ENCODE measurements around the gene TRAF4.
"Not testable (repeated sequence)": the region's sequence is repeated elsewhere in the genome, so short reads cannot be mapped to it uniquely, and the experiment has no call there.

TRAF4 gene

DNA sequence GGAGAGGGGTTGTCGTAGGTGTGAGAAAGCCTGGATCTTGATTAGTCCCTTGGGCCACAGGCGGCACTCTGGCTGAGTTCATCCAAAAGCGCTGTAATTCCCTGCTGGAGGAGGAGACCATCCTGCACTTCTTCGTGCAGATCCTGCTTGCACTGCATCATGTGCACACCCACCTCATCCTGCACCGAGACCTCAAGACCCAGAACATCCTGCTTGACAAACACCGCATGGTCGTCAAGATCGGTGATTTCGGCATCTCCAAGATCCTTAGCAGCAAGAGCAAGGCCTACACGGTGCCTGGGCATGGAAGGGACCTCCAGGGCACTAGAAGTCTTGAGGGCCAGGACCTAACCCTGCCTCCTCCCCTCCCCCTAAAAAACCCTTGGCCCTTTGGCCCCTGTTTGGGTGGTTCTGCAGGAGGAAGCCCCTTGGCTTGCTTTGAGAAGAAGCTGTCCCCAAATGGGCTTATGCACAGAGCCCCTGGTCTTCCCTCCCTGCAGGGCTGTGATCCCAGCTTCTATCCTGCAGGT, 9.0 kb upstream of the TRAF4 start:
- no peak for DNase-seq

- no peak for DNase-seq
These were observed 8.5 kb upstream of the TRAF4 start for GRCh38 chr17:28735242-28735722.

DNA sequence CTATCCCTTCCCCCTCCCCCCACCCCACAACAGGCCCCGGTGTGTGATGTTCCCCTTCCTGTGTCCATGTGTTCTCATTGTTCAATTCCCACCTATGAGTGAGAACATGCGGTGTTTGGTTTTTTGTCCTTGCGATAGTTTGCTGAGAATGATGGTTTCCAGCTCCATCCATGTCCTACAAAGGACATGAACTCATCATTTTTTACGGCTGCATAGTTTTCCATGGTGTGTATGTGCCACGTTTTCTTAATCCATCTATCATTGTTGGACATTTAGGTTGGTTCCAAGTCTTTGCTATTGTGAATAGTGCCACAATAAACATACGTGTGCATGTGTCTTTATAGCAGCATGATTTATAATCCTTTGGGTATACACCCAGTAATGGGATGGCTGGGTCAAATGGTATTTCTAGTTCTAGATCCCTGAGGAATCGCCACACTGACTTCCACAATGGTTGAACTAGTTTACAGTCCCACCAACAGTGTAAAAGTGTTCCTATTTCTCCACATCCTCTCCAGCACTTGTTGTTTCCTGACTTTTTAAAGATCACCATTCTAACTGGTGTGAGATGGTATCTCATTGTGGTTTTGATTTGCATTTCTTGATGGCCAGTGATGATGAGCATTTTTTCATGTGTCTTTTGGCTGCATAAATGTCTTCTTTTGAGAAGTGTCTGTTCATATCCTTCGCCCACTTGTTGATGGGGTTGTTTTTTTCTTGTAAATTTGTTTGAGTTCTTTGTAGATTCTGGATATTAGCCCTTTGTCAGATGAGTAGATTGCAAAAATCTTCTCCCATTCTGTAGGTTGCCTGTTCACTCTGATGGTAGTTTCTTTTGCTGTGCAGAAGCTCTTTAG, 7.7 kb upstream of the TRAF4 start:
- not testable (repeated sequence) for DNase-seq

DNA sequence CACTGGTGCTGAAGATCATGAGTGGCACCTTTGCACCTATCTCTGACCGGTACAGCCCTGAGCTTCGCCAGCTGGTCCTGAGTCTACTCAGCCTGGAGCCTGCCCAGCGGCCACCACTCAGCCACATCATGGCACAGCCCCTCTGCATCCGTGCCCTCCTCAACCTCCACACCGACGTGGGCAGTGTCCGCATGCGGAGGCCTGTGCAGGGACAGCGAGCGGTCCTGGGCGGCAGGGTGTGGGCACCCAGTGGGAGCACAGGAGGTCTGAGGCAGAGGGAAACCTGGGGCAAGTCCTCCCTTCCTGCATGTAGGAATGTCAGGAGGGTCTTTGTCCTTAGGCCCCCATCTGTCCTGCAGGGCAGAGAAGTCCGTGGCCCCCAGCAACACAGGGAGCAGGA, 6.5 kb upstream of the TRAF4 start:
- DNase-seq: no peak

- no peak for DNase-seq
These were observed 5.8 kb upstream of the TRAF4 start for GRCh38 chr17:28737770-28738679.

DNA sequence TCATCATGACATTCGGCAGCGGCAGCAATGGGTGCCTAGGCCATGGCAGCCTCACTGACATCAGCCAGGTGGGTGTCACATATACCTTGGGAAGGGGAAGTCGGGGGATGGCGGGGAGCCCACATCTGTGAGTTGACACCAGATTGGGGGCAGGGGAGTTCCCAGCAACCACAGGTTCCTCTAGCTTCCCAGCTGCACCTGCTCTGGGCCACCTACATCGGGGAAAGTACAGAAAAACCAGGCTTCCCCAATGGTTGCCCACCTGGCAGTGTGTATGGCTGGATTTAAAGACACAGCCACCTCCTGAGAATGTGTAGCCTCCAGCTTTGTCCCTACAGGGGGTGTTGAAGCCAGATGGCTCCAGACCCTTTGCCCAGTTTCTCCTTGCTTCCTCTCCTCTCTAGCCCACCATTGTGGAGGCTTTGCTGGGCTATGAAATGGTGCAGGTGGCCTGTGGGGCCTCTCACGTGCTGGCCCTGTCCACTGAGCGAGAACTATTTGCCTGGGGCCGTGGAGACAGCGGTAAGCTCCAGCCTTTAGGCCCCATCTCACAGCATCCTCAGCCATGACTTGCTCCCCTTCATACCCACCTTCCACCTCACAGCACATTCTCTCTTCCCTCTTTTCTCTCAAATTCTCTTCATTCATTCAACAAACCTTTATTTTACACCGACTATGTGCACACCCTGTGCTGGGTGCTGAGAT, 5.0 kb upstream of the TRAF4 start:
- DNase-seq: no peak

GRCh38 chr17:28740406-28741357, 3.1 kb upstream of the TRAF4 start:
- no peak for DNase-seq

GRCh38 chr17:28741358-28742349, 2.2 kb upstream of the TRAF4 start:
- no peak for DNase-seq

GRCh38 chr17:28744104-28744971, 527 bp downstream of the TRAF4 start:
- no peak for DNase-seq

DNA sequence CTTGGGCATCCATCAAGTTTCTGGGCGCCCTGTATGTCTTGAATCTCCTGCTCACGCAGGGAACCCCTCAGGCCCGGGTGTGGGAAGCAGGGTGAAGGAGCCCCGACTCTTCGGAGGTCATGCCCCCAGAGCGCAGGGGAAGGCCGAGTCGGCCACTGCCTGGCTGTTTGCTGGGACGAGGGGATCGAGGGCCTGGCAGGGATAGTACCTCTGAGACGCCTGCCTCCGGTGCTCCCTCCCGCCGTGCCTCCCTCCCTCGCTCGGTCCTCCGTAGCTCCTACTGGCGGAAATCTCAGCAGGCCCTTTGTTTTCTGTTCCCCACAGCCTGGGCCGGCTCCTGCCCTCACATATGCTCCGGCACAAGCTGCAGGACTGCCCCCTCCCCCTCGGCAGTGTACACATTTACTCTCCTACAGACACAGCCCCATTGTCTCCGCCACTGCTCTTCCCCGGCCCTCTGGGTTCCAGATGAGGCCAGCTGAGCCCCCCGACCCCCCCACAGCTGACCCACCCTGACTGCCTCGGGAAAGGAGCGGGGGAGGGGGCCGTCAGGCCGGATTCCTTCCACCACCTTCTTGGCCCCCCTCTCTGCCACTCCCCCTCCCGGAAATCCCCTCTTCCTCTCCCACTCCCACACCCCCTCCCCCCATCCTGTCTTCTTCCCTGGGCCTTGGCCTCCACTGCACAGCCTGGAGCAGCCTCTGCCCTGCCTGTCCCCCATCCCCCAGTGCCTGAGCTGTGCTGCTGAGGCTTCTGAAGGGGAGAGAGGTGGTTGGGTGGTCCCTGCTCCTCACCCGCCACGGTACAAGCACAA, 1.4 kb downstream of the TRAF4 start:
- no peak for DNase-seq

DNA sequence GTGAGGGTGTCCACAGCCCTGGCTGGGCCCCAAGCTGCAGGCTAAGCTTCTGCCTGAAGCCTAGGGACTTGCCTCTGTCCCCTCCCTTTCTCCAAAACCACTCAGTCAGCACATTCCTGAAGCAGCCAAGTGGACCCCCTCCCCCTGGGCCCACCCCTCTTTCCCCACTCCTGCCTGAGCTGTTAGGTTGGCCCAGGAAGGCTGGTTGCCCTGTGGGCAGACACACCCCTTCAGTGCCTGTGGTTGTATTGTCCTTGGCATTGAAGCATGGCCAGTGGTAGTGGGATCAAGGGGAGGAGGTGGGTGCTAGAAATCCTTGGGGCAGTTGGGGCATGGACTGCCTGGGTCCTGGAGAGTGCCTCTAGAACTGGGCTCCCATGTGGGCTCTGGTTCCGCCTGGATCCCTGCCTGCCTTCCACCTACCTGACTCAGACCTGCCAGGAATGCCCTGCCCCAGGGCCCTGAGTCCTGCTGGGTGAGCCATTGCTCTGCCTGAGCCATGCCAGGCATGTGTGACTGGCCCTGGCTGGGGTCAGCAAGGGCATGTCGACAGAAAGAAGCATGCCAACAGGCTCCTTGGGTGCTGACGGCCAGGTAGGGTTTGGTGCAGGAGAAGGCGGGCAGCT, 2.1 kb downstream of the TRAF4 start:
- DNase-seq: no peak

DNA sequence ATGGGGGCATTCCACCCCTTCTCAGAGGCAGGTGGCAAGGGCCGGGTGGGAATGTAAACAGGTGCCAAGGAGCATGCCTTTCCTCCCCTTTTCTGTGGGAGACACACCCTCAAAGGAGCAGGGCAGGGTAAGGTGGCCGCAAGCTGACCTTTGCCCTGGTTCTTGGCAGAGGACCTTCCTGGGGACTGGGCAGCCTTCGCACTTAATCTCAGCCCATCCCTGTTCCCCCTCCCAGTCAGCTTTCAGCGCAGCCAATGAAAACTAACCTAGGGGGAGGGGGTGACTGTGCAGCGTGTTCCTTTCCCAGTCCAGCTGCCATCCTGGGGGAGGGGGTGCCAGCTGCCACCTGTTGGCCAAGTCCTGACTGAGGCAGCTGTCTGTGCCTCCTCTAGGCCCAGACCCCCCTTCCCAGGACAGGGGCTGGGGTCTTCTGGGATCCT, 2.8 kb downstream of the TRAF4 start:
- DNase-seq: no peak

DNA sequence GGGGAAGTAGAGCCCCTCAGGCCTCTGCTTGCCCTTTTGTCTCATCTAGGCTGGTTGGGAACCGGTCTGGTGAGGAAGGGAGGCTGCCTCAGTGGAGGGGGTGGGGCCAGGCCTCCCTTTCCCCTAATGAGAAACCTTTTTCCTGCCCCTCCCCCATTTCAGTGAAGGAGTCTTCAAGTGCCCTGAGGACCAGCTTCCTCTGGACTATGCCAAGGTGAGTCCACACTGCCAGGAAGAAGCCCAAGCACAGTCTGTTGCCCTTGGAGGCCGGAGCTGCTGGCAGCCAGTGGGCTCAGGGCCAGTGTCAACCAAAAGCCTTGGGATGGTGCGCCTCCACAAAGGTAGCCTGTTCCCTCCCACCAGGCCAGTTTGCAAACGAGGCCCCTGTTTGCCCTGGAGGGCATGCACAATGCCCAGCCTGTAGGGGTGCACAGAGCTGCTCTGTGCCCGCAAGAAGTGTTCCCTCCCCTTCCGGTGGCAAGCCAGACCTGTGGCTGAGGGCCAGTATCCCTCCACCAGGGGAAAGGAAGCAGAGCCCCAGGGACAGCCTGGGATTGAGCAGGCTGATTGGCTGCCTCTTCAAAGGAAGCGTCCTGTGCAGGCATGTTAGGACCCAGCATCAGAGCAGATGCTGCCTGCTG, 3.4 kb downstream of the TRAF4 start:
- no peak for DNase-seq

- no peak for DNase-seq
These were observed 4.3 kb downstream of the TRAF4 start for GRCh38 chr17:28747801-28748750.

GRCh38 chr17:28748852-28749515, 5.2 kb downstream of the TRAF4 start:
- DNase-seq: no peak

All from GOT3 (cell line).